ENCODE results near the gene PDK1.

Gene PDK1

DNA sequence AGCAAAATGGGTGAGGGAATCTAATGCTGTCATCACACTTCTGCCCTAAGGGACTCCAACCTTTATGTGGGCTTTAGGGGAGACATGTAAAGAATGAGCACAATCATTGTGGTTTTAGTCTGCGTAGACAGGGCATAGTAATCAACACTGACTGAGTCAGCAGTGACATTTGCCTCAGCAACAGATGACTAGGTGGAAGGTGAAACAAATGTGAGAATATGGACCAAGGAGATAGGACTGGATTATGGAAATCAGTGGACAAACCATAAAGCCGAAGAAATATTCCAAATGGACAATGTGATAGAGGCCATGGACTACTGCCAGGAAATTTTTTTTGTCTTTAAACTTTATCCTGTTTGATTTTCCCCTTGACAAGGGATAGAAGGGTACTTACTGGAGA is 83.9 kb downstream of the PDK1 start:
- DNase-seq (ENCODE audit: low read depth in 2 of 3, low spot score in 2 of 3): no peak

DNA sequence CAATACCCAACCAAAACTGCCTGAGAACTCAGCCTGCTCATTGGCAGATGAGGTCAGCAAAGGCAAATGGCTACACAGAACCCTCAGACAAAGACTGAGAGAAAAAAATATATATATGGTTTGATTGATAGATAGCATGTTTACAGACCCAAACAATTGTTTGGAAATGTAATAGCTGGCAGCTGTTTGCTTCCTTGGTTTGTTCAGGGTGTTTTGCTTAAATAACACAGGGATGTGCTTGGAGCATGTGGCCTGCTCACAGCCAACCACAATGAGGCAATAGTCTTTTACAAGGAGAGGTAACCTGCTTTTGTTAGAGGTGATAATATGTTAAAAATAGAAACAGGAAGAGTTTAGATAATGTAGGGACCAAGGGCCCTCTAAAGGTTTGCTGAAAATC is 84.5 kb downstream of the PDK1 start:
- DNase-seq (ENCODE audit: low read depth in 2 of 3, low spot score in 2 of 3): no peak

DNA sequence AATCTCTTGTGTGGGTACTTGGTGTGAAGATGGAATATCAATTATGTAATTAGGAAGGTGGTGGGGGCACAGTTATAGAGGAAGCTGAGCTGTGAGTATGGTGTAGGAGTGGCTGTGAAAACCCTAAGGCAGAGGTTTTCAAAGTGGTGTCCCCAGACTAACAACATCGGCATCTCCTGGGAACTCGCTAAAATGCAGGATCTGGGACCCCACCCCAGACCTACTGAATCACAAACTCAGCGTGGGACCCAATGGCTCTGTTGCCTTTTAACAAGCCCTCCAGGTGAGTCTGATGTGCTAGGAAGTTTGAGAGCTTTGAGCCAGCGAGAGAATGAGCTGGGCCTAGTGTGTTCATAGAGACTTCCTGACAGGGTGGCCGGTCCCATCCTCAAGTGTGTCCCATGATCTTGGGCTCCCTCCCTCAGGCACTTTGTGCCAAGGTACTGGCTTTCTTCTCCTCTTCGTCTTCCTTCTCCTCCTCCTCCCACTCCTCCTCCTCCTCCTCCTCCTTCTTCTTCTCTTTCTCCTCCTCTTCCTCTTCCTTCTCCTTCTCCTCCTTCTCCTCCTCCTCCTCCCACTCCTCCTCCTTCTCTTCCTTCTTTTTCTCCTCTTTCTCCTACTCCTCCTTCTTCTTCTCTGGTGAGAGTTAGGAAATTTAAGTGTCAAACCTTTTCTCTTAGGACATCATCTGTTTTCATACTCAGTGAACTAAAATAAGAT is 86.6 kb downstream of the PDK1 start:
- no peak for DNase-seq (ENCODE audit: low read depth in 2 of 3, low spot score in 2 of 3)

DNA sequence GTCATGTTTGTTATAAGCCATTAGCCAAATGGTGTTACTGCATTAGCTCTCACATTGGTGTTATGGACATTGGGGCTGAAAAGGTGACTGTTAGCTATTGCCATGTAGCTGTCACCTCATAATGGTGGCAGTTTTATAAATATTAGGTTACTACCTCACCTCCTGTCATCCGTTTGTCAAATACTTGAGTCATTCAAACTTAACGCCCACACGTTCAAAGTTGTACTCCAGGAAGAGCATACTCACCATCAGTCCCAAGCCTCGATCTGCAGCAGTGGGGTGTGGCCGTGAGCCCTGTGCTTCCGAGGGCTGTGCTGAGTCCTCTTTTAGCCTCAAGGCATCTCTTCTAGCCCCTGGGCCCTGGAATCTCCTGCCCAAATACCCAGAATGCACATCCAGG is 87.3 kb downstream of the PDK1 start:
- DNase-seq (ENCODE audit: low read depth in 2 of 3, low spot score in 2 of 3): peak in 1 of 3 experiments; percentile 1

DNA sequence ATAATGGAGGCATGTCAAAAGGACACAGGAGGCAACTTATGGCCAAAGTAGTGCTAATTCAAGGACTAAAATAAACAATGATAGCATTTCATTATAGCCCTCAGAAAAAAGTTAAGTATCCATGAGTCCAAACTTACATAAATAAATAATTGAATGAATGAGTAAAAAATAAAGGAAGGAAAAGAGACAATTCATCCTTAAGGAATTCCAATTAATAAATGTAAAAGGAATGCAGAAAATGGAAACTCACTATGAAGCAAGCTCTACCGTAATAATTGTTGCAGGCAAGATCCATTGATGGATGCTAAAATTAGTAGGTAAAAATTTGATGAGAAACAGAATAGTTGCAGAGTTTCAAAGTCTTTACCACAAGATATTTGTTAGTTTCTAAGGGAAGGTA is 91.5 kb downstream of the PDK1 start:
- DNase-seq (ENCODE audit: low read depth in 2 of 3, low spot score in 2 of 3): no peak

DNA sequence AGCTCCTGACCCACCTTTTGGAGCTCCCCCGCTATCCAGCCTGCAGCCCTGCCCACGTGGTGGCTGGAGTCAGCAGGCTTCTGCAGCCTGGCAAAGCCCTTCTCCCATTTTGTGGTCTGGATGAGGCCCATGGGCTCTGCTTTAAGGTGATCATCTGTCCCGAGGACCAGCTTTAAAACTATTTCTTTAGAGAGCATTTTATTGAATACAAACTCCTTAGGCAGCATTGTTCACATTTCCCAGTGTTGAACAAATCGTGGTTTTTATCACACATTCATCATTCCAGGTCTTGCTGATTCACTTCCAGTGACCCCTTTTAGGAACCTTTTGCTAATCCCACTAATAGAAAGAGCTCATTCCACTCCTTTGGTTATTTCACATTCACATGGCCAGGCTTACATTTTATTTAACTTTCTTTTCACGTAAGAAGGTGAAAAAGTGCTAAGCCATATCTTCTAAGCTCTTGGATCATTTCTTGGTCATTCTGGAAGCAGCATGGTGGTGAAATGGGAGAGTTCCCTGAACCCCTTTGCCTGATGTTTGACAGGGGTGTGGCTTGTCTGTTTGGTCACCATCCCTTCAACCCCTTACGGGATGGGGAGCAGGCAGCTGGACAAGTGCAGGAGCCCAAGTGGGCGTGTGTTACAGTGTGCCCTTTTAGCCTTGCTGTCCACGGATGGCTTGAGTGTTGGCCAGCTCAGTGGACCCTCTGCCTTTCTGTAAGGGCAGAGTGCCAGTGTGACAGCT is 99.4 kb downstream of the PDK1 start:
- no peak for DNase-seq (ENCODE audit: low read depth in 2 of 3, low spot score in 2 of 3)

DNA sequence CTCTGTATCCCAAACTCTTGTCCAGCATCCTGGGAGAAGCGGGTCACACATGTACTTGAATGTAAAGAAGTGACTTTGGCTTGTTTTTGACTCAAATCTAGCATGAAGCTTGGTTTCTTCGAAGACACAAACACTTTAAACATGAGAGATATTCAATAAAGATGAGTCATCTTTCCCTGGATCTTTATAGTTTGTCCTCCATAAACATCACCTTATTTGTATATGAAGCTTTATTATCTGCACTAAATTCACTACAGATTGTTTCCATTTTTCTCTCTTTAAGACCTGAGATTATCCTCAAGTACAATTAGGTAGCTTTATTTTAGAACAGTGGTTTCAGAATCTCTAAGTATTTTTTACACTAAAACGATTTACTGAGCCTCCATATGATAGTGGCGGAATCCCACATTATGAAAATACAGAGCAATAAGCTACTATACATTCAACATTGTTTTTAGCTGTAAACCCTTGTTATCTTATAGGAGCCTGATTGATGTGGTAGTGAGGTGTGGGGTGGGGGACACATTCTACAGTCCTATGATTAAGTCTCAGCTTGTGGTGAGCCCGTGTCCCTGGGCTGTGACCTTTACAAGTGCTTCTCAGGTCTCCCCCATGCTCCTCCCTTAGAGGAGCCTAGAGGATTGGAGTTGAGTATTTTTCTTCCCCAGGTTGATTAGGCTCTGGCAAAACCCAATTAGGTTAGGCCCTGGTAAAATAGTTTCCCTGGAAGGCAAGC is 100.1 kb downstream of the PDK1 start:
- no peak for DNase-seq (ENCODE audit: low read depth in 2 of 3, low spot score in 2 of 3)
